ENCODE results near the gene HMG20A. TPM values are rescaled to one million over a fixed set of nuclear protein-coding genes. Genes with fewer than 3 reads are reported as not detected.

HMG20A gene
- total and polyA plus RNA-seq, 2 of the 13 experiments (the other 11 are each of a cell fraction or from before 2014, with no cell fraction given): 28.0 to 35.2 TPM

GRCh38 chr15:77371850-77372563, 48.7 kb upstream of the HMG20A start:
- Histone ChIP-seq H4K20me1 (ENCODE audit: insufficient read depth, low read length) (no peaks in the 10 kb centered on the region), H3K4me3 (replicated peaks in 1 of 3; ENCODE audit: insufficient read depth in 1 of 3, low read depth in 2 of 3, low read length in 3 of 3) (no peak overlapping the region), H3K4me2 (ENCODE audit: low read depth, low read length) (no peak overlapping the region), H3K27ac (ENCODE audit: extremely low read length, insufficient read depth, low read length) (no peak overlapping the region), H3K9me3 (ENCODE audit: low read length) (no peaks in the 10 kb centered on the region), H3K79me2 (ENCODE audit: insufficient read depth, low read length) (peaks cover 13% of the 10 kb centered on the region), H3K36me3 (replicated peaks in 1 of 2; ENCODE audit: control insufficient read depth in 1 of 2, insufficient read depth in 2 of 2, low read length in 2 of 2) (no peaks in the 10 kb centered on the region), H3K9ac (ENCODE audit: insufficient read depth, low read depth, low read length) (no peak overlapping the region), H3K4me1 (ENCODE audit: insufficient read depth, low read length) (no peaks in the 10 kb centered on the region; the same call in 1 of the 2 replicates), H2AFZ (ENCODE audit: low read length) (no peak overlapping the region), H3K27me3 (ENCODE audit: control insufficient read depth in 1 of 2, insufficient read depth in 2 of 2, low read length in 2 of 2) (no peaks in the 10 kb centered on the region)
- no TSS peak for BruUV-seq (replicated peaks)
- POLR2A ChIA-PET: no interaction called here
- TF ChIP-seq NR0B2 (CRISPR knock-in tag; IDR thresholded peaks at IDR 0.05) (no peak), IRF1 (CRISPR knock-in tag; IDR thresholded peaks at IDR 0.05; ENCODE audit: low read depth) (no peak), MXI1 (IDR thresholded peaks at IDR 0.05; ENCODE audit: borderline replicate concordance, low read depth, low read length) (no peak), HNF1A (IDR thresholded peaks at IDR 0.05; ENCODE audit: low read depth) (no peak), HNF1A (CRISPR knock-in tag; IDR thresholded peaks at IDR 0.05; ENCODE audit: borderline replicate concordance) (no peak), AFF4 (CRISPR knock-in tag; IDR thresholded peaks at IDR 0.05) (no peak), MLX (CRISPR knock-in tag; IDR thresholded peaks at IDR 0.05) (no peak), SALL1 (CRISPR knock-in tag; IDR thresholded peaks at IDR 0.05) (no peak), SOX6 (IDR thresholded peaks at IDR 0.05) (no peak), SOX6 (CRISPR knock-in tag; IDR thresholded peaks at IDR 0.05) (no peak), SMARCC2 (IDR thresholded peaks at IDR 0.05) (no peak)
- ATAC-seq: no peak
- CTCF ChIA-PET (ENCODE audit: low intra/inter-chr PET ratio, low total read pairs): no interaction called here
- in situ Hi-C loops (cut with HindIII; ENCODE audit: extremely low pct_ligation_motif_present, low pct_unique_long_range_greater_than_20kb): no loop called here
- intact Hi-C loops (cut with micrococcal nuclease; ENCODE audit: unreplicated experiment): no loop called here
- FAIRE-seq: no peak
- WGBS (ENCODE audit: low lambda C conversion rate): 94% methylated on average over 5 of the region's 5 CpGs
- no peak for DNase-seq (ENCODE audit: low spot score)

Data from HepG2 (cell line).